ENCODE data around the gene BHLHA9. TPM values are rescaled to one million over a fixed set of nuclear protein-coding genes. Genes with fewer than 3 reads are reported as not detected.
A peak's percentile ranks its signal among the peaks of the same experiment; 100 is the strongest.

Gene BHLHA9
- total RNA-seq, 1 donor from 2014 or later: not detected

DNA sequence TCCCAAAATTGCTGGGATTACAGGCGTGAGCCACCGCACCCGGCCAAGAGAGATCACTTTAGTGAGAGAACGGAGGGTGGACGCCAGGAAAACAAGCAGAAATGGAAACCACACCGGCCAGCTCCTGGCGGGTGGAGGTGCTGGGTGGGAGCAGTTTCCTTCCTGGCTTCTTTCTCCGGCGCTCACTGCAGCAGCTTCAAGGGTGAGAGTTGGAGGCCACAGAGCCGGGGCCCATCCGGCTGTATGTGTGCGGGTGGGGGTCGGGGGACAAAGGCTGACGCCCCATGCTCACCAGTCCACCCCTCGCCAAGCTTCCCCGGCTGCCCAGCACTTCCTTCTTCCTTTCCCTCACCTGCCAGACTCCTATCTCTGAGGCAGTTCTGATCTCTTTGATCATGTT is 13.5 kb upstream of the BHLHA9 start:
- no peak for ATAC-seq

DNA sequence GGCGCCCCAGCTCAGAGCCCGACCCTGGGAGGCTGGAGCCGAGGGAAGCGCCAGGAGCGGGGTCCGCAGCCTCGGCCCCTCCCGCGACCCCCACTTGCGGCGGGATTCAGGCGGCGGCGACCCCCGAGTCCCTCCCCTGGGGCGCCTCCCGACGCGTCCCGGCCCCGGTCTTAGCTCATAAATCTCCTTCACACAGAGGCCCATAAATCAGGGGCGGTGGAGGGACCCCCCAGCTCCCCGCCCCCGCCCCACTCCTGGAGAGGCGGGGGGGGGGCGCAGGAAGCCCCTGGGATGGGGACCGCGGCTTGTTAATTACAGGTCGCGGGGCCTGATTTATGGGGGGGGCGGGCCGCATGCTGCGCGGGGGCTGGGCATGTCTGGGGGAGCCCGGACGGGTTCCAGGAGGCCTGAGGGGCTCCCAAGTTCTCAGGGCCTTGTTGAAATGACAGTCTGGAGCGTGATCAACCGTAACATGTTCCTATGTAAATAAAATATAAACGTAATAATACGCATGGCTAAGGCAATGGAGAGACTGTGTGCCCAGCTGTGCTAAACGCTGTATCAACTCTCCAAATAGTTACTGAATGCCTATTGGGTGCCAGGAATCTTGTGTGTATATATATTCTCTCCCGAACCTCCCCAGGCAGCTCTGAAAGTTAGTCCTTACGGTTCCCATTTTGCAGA is 10.0 kb upstream of the BHLHA9 start:
- no peak for ATAC-seq

DNA sequence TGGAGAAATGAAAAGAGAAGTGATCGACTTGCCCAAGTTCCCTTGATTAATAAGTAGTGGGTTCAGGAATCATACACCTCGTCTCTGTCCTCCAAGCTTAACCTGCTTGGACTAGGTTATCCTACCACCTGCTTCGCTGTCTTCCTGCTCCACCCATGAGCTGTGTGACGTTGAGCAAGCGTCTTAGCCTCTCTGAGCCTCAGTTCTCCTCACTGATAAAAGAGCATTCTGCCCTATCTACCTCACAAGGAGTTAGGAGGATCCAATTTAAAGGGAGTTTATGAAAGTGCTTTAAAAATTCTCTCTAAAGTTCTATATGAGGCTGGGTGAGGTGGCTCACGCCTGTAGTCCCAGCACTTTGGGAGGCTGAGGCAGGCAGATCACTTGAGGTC is 9.5 kb upstream of the BHLHA9 start:
- ATAC-seq: no peak

GRCh38 chr17:1264196-1264595 is 6.0 kb upstream of the BHLHA9 start:
- ATAC-seq: no peak

- ATAC-seq: no peak
Observed at GRCh38 chr17:1267471-1267943, 2.7 kb upstream of the BHLHA9 start.

- no peak for ATAC-seq
Observed at GRCh38 chr17:1271030-1271423, 783 bp downstream of the BHLHA9 start.

DNA sequence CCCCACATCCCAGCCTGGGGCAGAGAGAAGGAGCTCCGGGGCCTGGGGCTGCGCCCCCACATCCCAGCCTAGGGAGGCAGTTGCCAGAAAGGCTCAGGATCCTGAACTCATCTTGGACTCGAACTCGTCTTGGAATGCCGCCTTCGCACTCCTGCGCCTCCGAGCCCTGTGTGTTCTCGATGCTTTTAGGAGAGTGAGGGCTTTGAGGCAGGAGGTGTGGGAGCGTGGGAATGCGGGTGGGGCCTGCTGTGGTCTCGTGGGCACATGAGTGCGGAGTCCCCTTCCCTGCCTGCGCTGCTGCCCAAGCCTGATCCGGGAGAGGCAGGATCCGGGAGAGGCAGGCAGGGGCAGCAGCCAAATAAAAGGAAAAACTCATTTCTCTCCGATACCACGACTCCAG is 1.2 kb downstream of the BHLHA9 start:
- ATAC-seq: no peak

GRCh38 chr17:1272701-1273100 is 2.5 kb downstream of the BHLHA9 start:
- ATAC-seq: no peak

GRCh38 chr17:1273492-1274244 is 3.4 kb downstream of the BHLHA9 start:
- ATAC-seq: no peak

GRCh38 chr17:1274245-1274608 is 4.0 kb downstream of the BHLHA9 start:
- no peak for ATAC-seq

GRCh38 chr17:1275205-1275961 is 5.1 kb downstream of the BHLHA9 start:
- ATAC-seq: no peak

- ATAC-seq: peak; percentile 49
Observed at GRCh38 chr17:1275962-1276736, 5.9 kb downstream of the BHLHA9 start.

GRCh38 chr17:1280652-1281051 is 10.4 kb downstream of the BHLHA9 start:
- ATAC-seq: no peak

DNA sequence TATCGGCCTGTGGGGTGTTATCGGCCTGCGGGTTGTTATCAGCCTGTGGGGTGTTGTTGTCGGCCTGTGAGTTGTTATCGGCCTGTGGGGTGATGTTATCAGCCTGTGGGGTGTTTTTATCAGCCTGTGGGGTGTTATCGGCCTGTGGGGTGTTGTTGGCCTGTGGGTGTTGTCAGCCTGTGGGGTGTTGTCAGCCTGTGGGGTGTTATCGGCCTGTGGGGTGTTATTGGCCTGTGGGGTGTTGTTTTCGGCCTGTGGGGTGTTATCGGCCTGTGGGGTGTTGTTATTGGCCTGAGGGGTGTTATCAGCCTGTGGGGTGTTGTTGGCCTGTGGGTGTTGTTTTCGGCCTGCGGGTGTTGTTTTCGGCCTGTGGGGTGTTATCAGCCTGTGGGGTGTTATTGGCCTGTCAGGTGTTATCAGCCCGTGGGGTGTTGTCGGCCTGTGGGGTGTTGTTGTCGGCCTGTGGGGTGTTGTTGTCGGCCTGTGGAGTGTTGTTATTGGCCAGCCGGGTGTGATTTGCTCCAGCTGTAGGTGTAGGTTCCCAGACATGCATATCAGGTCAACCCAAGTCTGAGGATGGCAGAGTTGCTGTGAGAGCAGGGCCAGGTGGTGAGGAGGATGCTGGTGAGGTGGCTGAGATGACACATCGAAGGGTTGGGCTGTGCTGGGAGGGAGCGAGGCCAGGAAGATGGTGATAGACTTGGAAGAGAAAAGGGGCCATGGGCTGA is 16.3 kb downstream of the BHLHA9 start:
- ATAC-seq: no peak

GRCh38 chr17:1289695-1290094 is 19.5 kb downstream of the BHLHA9 start:
- ATAC-seq: peak; percentile 58

GRCh38 chr17:1290676-1291075 is 20.4 kb downstream of the BHLHA9 start:
- no peak for ATAC-seq

DNA sequence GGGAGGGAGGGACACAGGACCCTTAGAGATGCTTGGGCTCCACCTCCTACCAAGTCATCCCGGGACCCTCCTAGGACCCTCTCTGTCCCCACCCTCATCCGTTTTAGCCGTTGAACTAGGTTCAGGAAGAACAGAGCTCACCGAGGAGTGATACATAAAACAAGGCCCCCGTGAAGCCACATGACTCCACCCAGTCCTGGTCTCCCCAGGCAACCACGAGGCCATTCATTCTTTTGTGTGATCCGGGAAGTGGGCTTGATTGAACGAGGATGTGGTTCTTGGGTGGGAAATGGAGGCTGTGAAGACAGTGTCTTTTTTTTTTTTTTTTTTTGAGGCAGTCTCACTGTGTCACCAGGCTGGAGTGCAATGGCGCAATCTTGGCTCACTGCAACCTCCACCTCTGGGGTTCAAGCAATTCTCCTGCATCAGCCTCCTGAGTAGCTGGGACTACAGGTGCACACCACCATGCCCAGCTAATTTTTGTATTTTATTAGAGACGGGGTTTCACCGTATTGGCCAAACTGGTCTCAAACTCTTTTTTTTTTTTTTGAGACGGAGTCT is 24.0 kb downstream of the BHLHA9 start:
- ATAC-seq: peak; percentile 19

- ATAC-seq: no peak
Observed at GRCh38 chr17:1298606-1299005, 28.4 kb downstream of the BHLHA9 start.

GRCh38 chr17:1299552-1300370 is 29.5 kb downstream of the BHLHA9 start:
- ATAC-seq: no peak

- no peak for ATAC-seq
Observed at GRCh38 chr17:1300371-1300905, 30.2 kb downstream of the BHLHA9 start.

All from esophagus mucosa (tissue), 1 donor.